ENCODE data around the gene GRM5.
"Not testable (repeated sequence)": the region's sequence is repeated elsewhere in the genome, so short reads cannot be mapped to it uniquely, and the experiment has no call there.

The GRM5 gene

GRCh38 chr11:88537613-88538012, 528.2 kb downstream of the GRM5 start:
- no peak for DNase-seq (ENCODE audit: low spot score)

GRCh38 chr11:88536616-88537265, 529.0 kb downstream of the GRM5 start:
- DNase-seq (ENCODE audit: low spot score) = no peak

GRCh38 chr11:88535916-88536547, 529.8 kb downstream of the GRM5 start:
- peak; percentile 83 for DNase-seq (ENCODE audit: low spot score)

GRCh38 chr11:88535266-88535665, 530.5 kb downstream of the GRM5 start:
- no peak for DNase-seq (ENCODE audit: low spot score)

- not testable (repeated sequence) for DNase-seq (ENCODE audit: low spot score)
Observed at GRCh38 chr11:88534706-88535105, 531.1 kb downstream of the GRM5 start.

- no peak for DNase-seq (ENCODE audit: low spot score)
Observed at GRCh38 chr11:88534185-88534584, 531.6 kb downstream of the GRM5 start.

GRCh38 chr11:88533001-88533400, 532.8 kb downstream of the GRM5 start:
- no peak for DNase-seq (ENCODE audit: low spot score)

- no peak for DNase-seq (ENCODE audit: low spot score)
Observed at GRCh38 chr11:88531831-88532230, 534.0 kb downstream of the GRM5 start.

GRCh38 chr11:88529426-88529825, 536.4 kb downstream of the GRM5 start:
- no peak for DNase-seq (ENCODE audit: low spot score)

GRCh38 chr11:88523386-88524071, 542.3 kb downstream of the GRM5 start:
- peak; percentile 42 for DNase-seq (ENCODE audit: low spot score)

- DNase-seq (ENCODE audit: low spot score) = peak; percentile 19
Observed at GRCh38 chr11:88522624-88523385, 543.0 kb downstream of the GRM5 start.

GRCh38 chr11:88521799-88522201, 544.0 kb downstream of the GRM5 start:
- no peak for DNase-seq (ENCODE audit: low spot score)

- no peak for DNase-seq (ENCODE audit: low spot score)
Observed at GRCh38 chr11:88521399-88521798, 544.4 kb downstream of the GRM5 start.

GRCh38 chr11:88520391-88520790, 545.4 kb downstream of the GRM5 start:
- DNase-seq (ENCODE audit: low spot score) = no peak

GRCh38 chr11:88515002-88515401, 550.8 kb downstream of the GRM5 start:
- no peak for DNase-seq (ENCODE audit: low spot score)

GRCh38 chr11:88511006-88511405, 554.8 kb downstream of the GRM5 start:
- DNase-seq (ENCODE audit: low spot score) = no peak

- no peak for DNase-seq (ENCODE audit: low spot score)
Observed at GRCh38 chr11:88508759-88509581, 556.8 kb downstream of the GRM5 start.

- DNase-seq (ENCODE audit: low spot score) = no peak
Observed at GRCh38 chr11:88508418-88508758, 557.4 kb downstream of the GRM5 start.

- DNase-seq (ENCODE audit: low spot score) = no peak
Observed at GRCh38 chr11:88507771-88508417, 557.9 kb downstream of the GRM5 start.

- DNase-seq (ENCODE audit: low spot score) = no peak
Observed at GRCh38 chr11:88501541-88501940, 564.2 kb downstream of the GRM5 start.

- no peak for DNase-seq (ENCODE audit: low spot score)
Observed at GRCh38 chr11:88495836-88496235, 569.9 kb downstream of the GRM5 start.

Data from AG08395 (cell line).